GM11168 (cell line): ENCODE results near the gene WNT3A.
"Not testable (repeated sequence)": the region's sequence is repeated elsewhere in the genome, so short reads cannot be mapped to it uniquely, and the experiment has no call there.

Source experiments
- in situ Hi-C: fragments of 300-500 bp; cut with MboI; formaldehyde crosslinking; loops from one replicate; pipeline ENCODE4 v1.12.0; 2022; ENCODE audit warnings: low sequenced_read_pairs; ENCODE audit not compliant: unreplicated experiment

The WNT3A gene

GRCh38 chr1:228006786-228007048 is at the start of gene WNT3A:
Gene WNT3A, plus strand, starts transcription at chr1:228006998. Its CDS starts 131 bp downstream, at chr1:228007129.
- in situ Hi-C loops = no loop called here

GRCh38 chr1:227958617-227959324 is 48.0 kb upstream of the WNT3A start:
- in situ Hi-C loops = no loop called here

- in situ Hi-C loops = no loop called here
These were observed 47.4 kb upstream of the WNT3A start for GRCh38 chr1:227959325-227959860.

GRCh38 chr1:227961651-227962466 is 44.9 kb upstream of the WNT3A start:
- in situ Hi-C loops = no loop called here

- in situ Hi-C loops = not testable (repeated sequence)
These were observed 40.1 kb upstream of the WNT3A start for GRCh38 chr1:227966733-227967132.

- in situ Hi-C loops = not testable (repeated sequence)
These were observed 39.0 kb upstream of the WNT3A start for GRCh38 chr1:227967815-227968214.

GRCh38 chr1:227970076-227970995 is 36.5 kb upstream of the WNT3A start:
- in situ Hi-C loops = not testable (repeated sequence)

GRCh38 chr1:227971216-227971615 is 35.6 kb upstream of the WNT3A start:
- in situ Hi-C loops = not testable (repeated sequence)

- in situ Hi-C loops = not testable (repeated sequence)
These were observed 35.0 kb upstream of the WNT3A start for GRCh38 chr1:227971643-227972282.

- in situ Hi-C loops = not testable (repeated sequence)
These were observed 34.5 kb upstream of the WNT3A start for GRCh38 chr1:227972283-227972679.

GRCh38 chr1:227972843-227973374 is 33.9 kb upstream of the WNT3A start:
- in situ Hi-C loops = not testable (repeated sequence)

- in situ Hi-C loops = not testable (repeated sequence)
These were observed 33.0 kb upstream of the WNT3A start for GRCh38 chr1:227973724-227974288.

GRCh38 chr1:227975583-227976283 is 31.1 kb upstream of the WNT3A start:
- in situ Hi-C loops = not testable (repeated sequence)

- in situ Hi-C loops = no loop called here
These were observed 19.6 kb upstream of the WNT3A start for GRCh38 chr1:227987181-227987580.

- in situ Hi-C loops = no loop called here
These were observed 12.0 kb upstream of the WNT3A start for GRCh38 chr1:227994632-227995300.

- in situ Hi-C loops = no loop called here
These were observed 10.4 kb upstream of the WNT3A start for GRCh38 chr1:227996187-227996950.

GRCh38 chr1:227998374-227999055 is 8.3 kb upstream of the WNT3A start:
- in situ Hi-C loops = no loop called here
